GM12892 (cell line): Measurements from ENCODE around the gene NOC2L.

Source experiments
- POLR2A ChIP-seq: IDR thresholded peaks from 2 replicates; pipeline ENCODE4 v1.6.1; 2011; ENCODE audit warnings: low read depth, low read length, control low read depth
- POLR2AphosphoS5 ChIP-seq: IDR thresholded peaks from 2 replicates; pipeline ENCODE4 v1.6.1; 2011; ENCODE audit warnings: low read depth, low read length, control low read depth
- TAF1 ChIP-seq: IDR thresholded peaks from 2 replicates; pipeline ENCODE4 v1.6.1; 2011; ENCODE audit warnings: low read depth, mild to moderate bottlenecking, control low read depth, low read length, borderline replicate concordance

DNA sequence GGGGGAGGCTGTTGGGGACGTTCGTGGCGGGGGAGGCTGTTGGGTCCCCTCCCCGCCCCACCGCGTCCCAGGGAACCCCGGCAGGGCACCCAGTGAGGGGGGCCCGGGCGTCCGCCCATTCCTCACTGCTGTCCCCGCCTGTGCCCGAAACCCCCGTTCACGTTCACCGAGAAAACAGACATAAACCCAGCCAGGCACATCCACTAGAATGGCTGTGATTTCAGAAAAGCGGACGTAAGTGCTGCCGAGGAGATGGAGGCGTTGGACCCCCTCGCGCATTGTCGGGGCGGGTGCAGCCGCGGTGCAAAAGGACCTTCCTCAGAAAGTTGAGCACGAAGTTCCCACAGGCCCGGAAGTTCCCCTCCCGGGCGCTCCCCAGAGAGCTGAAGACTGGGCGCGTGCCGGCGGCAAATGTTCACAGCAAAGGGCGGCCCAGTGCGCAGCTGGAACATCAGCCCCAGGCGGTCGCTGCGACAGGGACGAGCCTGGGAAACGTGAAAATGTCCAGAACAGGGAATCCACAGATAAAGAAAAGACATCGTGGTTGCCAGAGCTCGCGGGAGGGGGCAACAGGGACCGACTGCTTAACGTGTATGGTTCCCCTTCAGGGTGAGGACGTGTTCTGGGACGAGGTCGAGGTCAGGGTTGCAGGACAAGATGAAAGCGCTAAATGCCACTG lies 53.8 kb downstream of the NOC2L start:
- no peak for TF ChIP-seq POLR2A
- TF ChIP-seq POLR2AphosphoS5: no peak
- TF ChIP-seq TAF1: no peak
